Subcutaneous abdominal adipose tissue (tissue), 5 donors: ENCODE data around the gene ITGB5.

Source experiments
- H3K27ac ChIP-seq: one replicate; pipeline ENCODE4 v1.7.0; 2013; ENCODE audit warnings: low read depth, mild to moderate bottlenecking, inconsistent platforms, low read length, moderate library complexity
- H3K27me3 ChIP-seq, 5 donors: one replicate each; pipeline ENCODE4 v1.7.0; 2013; ENCODE audit warnings: low read length in 5 of 5, inconsistent platforms in 1 of 5; ENCODE audit not compliant: control insufficient read depth in 5 of 5, insufficient read depth in 4 of 5
- H3K36me3 ChIP-seq, 5 donors: one replicate each; pipeline ENCODE4 v1.7.0; 2013; ENCODE audit warnings: low read length in 5 of 5; ENCODE audit not compliant: control insufficient read depth in 5 of 5, insufficient read depth in 5 of 5
- H3K4me1 ChIP-seq, 5 donors: one replicate each; pipeline ENCODE4 v1.7.0; 2013; ENCODE audit warnings: low read length in 5 of 5, mild to moderate bottlenecking in 3 of 5, moderate library complexity in 1 of 5; ENCODE audit not compliant: control insufficient read depth in 5 of 5, insufficient read depth in 5 of 5
- H3K4me3 ChIP-seq, 5 donors: one replicate each; pipeline ENCODE4 v1.7.0; 2013; ENCODE audit warnings: low read length in 5 of 5, low read depth in 1 of 5
- H3K9ac ChIP-seq, 5 donors: one replicate each; pipeline ENCODE4 v1.7.0; 2013; ENCODE audit warnings: low read length in 5 of 5, mild to moderate bottlenecking in 4 of 5, moderate library complexity in 3 of 5
- H3K9me3 ChIP-seq, 5 donors: one replicate each; pipeline ENCODE4 v1.7.0; 2013; ENCODE audit warnings: low read length in 5 of 5; ENCODE audit not compliant: control insufficient read depth in 5 of 5
- donor health status: healthy.
- donor health status: healthy.
- donor health status: healthy.
- donor health status: healthy.
- donor health status: healthy.

Gene ITGB5

DNA sequence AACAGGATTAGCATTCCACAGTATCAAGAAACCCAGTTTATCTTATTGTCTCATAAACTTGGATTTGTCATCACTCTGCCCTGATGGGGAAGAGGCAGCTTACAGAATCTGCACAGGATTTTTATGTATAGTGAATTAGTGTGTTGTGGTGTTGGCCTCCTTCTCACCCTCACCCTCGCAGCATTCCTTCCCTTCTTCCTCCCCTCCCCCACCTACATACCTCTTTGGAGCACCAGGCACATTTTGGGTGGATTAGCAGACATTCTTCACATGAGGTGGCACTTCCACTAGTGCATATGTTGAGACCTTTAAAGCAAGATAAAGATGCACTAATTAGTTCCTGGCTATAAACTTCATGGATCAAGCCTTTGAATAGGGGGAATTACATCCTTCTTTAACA is 13.9 kb downstream of the ITGB5 start:
- Histone ChIP-seq H3K4me3 (no peak overlapping the region), H3K27ac (no peak overlapping the region), H3K36me3 (peaks cover 3 to 34% (median 19%) of the 10 kb centered on the region in 5 donors)

DNA sequence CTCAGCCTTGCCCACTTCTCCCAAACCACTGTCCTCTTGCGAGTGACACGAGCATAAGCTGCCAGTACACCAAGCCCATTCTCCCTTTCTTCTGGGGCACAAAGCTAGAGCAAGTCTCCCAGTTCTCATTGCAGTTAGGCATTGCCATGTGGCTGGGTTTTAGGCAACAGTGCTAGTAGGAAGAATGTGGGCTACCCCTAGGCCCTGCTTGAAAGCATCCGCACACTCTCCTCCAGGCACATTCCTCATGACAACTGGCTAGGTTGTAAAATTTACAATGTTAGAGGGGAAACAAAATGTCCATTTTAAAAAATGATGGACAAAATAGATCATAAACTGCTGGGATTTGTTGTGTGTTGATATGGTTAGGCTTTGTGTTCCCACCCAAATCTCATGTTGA is 19.7 kb downstream of the ITGB5 start:
- Histone ChIP-seq H3K4me3 (no peak overlapping the region), H3K27ac (no peak overlapping the region), H3K4me1 (peaks cover 0 to 14% (median 6%) of the 10 kb centered on the region in 5 donors), H3K27me3 (no peaks in the 10 kb centered on the region), H3K9ac (no peak overlapping the region), H3K36me3 (peaks cover 3 to 58% (median 39%) of the 10 kb centered on the region in 5 donors), H3K9me3 (no peaks in the 10 kb centered on the region)

More for the DNA sequence above, 13.9 kb downstream of the ITGB5 start:
- Histone ChIP-seq H3K27me3 (no peaks in the 10 kb centered on the region), H3K9me3 (no peaks in the 10 kb centered on the region), H3K9ac (no peak overlapping the region), H3K4me1 (peaks cover 7 to 44% (median 35%) of the 10 kb centered on the region in 5 donors)

DNA sequence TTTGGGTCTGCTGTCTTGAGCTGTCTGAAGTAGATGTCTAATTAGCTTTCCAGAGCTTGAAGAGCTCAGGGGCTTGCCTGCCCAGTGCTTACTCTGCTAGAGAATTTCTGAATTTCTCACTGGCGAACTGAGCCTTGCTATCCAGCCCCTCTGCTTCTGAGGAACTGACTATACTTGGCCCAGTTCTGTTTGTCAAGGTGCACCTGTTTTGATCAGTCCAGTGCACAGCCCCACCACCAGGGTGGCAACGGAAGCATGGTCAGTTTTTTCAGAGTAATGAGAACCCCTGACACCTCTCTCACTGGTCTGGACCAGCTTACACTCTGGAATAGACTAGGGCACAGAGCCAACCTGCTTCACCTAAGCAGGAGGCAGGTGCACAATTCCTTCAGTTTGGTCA is 25.2 kb downstream of the ITGB5 start:
- H3K36me3 ChIP-seq: peaks cover 0 to 25% (median 14%) of the 10 kb centered on the region in 5 donors
- H3K9me3 ChIP-seq: no peaks in the 10 kb centered on the region
- H3K27ac ChIP-seq: peak overlapping the region; percentile 60
- peaks cover 7 to 41% (median 35%) of the 10 kb centered on the region in 5 donors for H3K4me1 ChIP-seq
- H3K4me3 ChIP-seq: no peak overlapping the region
- no peaks in the 10 kb centered on the region for H3K27me3 ChIP-seq
- no peak overlapping the region for H3K9ac ChIP-seq

DNA sequence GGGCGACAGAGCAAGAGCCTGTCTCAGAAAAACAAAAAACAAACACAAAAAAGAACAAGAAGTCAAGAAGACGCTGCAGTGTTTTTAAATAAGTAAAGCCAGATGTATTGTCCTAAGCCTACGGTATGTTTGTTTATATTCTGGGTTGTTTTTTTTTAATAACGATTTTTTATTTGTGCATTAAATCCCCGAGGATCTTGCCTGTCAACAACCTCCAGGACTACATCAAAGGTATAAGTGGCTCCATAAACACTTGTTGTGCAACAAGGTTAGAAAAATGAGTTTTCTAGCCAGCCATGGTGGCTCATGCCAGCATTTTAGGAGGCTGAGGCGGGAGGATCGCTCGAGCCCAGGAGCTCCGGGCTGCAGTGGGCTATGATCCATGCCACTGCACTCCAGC is 26.1 kb downstream of the ITGB5 start:
- Histone ChIP-seq H3K9ac (no peak overlapping the region), H3K27ac (peak overlapping the region; percentile 86), H3K27me3 (no peaks in the 10 kb centered on the region), H3K4me3 (no peak overlapping the region), H3K36me3 (peaks cover 3 to 18% (median 9%) of the 10 kb centered on the region in 5 donors), H3K9me3 (no peaks in the 10 kb centered on the region), H3K4me1 (peaks cover 7 to 43% (median 35%) of the 10 kb centered on the region in 5 donors)

DNA sequence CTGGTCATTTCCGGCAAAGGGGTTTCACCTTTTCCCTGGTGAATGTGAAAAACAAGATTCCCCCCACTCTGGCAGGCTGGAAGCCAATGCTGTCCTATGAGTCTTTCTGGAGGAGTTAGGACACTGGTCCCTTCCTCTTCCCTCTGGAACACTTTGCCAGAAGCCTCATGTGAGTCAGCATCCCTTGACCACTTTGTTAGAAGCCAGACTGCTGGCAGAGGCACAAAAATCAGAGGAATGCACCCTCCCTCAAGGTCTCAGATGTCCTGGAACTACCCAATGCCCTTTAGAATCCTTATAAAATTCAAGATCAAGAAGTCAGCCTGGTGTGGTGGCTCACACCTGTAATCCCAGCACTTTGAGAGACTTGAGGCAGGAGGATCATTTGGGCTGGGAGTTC is 26.6 kb downstream of the ITGB5 start:
- H3K4me3 ChIP-seq: no peak overlapping the region
- H3K9ac ChIP-seq: peak overlapping the region in 1 of 5 donors; percentile 6
- H3K9me3 ChIP-seq: no peaks in the 10 kb centered on the region
- peaks cover 3 to 17% (median 13%) of the 10 kb centered on the region in 5 donors for H3K36me3 ChIP-seq
- H3K27ac ChIP-seq: peak overlapping the region; percentile 86
- no peaks in the 10 kb centered on the region for H3K27me3 ChIP-seq
- H3K4me1 ChIP-seq: peaks cover 7 to 43% (median 35%) of the 10 kb centered on the region in 5 donors

DNA sequence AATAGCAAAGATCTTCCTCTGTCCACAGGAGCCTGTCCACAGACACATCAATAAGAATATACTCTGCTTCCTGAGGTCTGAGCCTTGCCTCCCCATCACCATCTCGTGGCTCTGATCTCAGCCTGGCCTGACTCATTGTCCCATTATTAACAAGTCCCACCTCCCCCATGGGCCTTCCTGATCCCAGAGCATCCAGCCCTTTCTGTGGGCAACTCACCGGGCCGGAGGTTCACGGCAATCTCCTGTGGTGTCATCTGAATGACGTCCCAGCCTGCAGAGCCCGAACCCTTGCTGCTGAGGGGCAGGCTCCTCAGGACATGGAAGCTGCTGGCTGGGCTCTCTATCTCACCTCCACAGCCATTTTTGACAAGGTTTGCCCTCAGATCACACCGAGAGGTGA is 28.1 kb downstream of the ITGB5 start:
- H3K36me3 ChIP-seq: peaks cover 4 to 27% (median 10%) of the 10 kb centered on the region in 5 donors
- peaks cover 7 to 43% (median 29%) of the 10 kb centered on the region in 5 donors for H3K4me1 ChIP-seq

DNA sequence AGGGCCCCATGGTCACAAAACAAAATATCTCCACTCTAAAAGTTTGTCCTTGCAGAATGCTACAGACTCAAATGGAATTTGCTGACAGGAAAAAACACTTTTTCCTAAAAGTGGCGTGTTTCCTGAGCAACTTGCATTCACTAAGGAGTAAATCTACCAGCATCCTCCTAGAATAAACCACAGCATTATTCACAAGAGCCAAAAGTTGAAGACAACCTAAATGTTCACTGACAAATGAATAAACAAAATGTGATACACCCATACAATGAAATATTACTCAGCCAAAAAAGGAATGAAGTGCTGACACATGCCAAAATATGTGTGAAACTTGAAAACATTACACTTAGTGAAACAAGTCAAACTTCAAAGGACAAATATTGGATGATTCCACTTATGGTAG is 28.9 kb downstream of the ITGB5 start:
- Histone ChIP-seq H3K27me3 (no peaks in the 10 kb centered on the region), H3K9me3 (no peaks in the 10 kb centered on the region), H3K4me1 (peaks cover 7 to 43% (median 28%) of the 10 kb centered on the region in 5 donors), H3K36me3 (peaks cover 4 to 27% (median 12%) of the 10 kb centered on the region in 5 donors), H3K27ac (peak overlapping the region; percentile 86), H3K9ac (peak overlapping the region in 1 of 5 donors; percentile 10), H3K4me3 (no peak overlapping the region)

More for the DNA sequence above, 28.1 kb downstream of the ITGB5 start:
- H3K27me3 ChIP-seq: no peaks in the 10 kb centered on the region
- no peaks in the 10 kb centered on the region for H3K9me3 ChIP-seq
- peak overlapping the region in 1 of 5 donors; percentile 26 for H3K9ac ChIP-seq
- H3K27ac ChIP-seq: peak overlapping the region; percentile 86
- H3K4me3 ChIP-seq: no peak overlapping the region

DNA sequence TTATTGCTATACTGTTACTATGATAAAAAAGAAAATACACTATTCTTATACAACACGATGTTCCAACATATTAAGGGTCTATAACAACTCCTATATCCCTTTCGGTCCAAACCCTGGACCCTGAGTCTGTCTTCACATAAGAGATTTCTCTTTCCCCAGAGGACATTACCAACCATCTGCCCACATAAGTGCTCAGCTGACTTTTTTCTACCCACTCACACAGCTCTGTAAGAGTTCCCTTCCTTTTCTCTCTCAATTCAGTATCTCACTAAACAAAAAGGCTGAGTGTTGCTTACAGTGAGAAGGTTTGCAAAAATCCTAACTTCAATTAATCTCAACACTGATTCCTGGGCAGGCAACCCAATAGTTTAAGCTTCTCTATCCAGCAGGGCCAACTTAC is 30.5 kb downstream of the ITGB5 start:
- Histone ChIP-seq H3K9ac (no peak overlapping the region), H3K4me1 (peaks cover 7 to 48% (median 25%) of the 10 kb centered on the region in 5 donors), H3K27me3 (no peaks in the 10 kb centered on the region), H3K27ac (no peak overlapping the region), H3K36me3 (peaks cover 4 to 27% (median 12%) of the 10 kb centered on the region in 5 donors), H3K9me3 (no peaks in the 10 kb centered on the region), H3K4me3 (no peak overlapping the region)

DNA sequence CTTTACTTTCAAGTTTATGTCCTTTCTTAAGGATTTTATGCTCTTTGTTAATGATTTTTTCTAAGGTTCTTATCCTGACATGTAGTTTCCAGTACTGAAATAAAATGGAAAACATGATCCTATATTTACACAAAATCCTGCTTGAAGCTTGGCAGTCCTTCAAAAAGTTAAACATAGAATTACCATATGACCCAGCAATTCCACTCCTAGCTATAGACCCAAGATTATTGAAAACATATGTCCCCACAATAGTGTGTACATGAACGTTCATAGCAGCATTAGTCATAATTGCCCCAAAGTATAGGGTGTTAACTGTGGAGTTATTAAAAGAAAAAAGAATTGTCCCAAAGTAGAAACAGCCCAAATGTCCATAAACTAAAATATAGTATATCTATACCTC is 33.2 kb downstream of the ITGB5 start:
- H3K9me3 ChIP-seq: no peaks in the 10 kb centered on the region
- peaks cover 4 to 25% (median 12%) of the 10 kb centered on the region in 5 donors for H3K36me3 ChIP-seq

DNA sequence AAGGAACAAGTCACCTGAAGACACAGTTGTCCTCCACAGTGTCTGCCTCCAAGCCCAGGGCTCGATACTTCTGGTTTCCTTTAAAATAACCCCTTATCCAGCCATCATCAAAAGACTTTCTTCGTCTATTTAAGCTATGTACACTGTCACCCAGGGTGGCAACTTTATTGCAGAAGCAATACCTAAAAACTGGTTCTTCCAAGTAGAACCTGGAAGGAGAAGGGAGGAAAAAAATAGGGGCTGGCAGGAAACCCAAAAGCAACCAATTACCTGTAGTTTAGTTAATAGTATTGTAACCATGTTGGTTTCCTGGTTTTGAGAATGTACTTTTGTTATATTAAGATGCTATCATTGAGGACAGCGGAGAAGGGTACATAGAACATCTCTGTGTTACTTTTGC is 33.7 kb downstream of the ITGB5 start:
- Histone ChIP-seq H3K9ac (no peak overlapping the region), H3K9me3 (no peaks in the 10 kb centered on the region)

More for the DNA sequence above, 33.2 kb downstream of the ITGB5 start:
- Histone ChIP-seq H3K4me3 (no peak overlapping the region), H3K4me1 (peaks cover 0 to 43% (median 35%) of the 10 kb centered on the region in 5 donors), H3K27ac (no peak overlapping the region), H3K27me3 (no peaks in the 10 kb centered on the region), H3K9ac (no peak overlapping the region)

More for the DNA sequence above, 33.7 kb downstream of the ITGB5 start:
- Histone ChIP-seq H3K4me1 (peaks cover 0 to 39% (median 35%) of the 10 kb centered on the region in 5 donors), H3K27ac (no peak overlapping the region), H3K27me3 (no peaks in the 10 kb centered on the region), H3K4me3 (no peak overlapping the region), H3K36me3 (peaks cover 4 to 22% (median 12%) of the 10 kb centered on the region in 5 donors)
